ENCODE measurements around the gene MRLN.

- TF ChIP-seq POLR2A (IDR thresholded peaks at IDR 0.05), result no peak
- TF ChIP-seq CTCF (IDR thresholded peaks at IDR 0.05), result no peak
Measured at GRCh38 chr10:59706851-59707797, 46.1 kb downstream of the MRLN start.
